Transverse colon (tissue), 4 donors: ENCODE data around the gene TAF4. TPM values are rescaled to one million over a fixed set of nuclear protein-coding genes. Genes with fewer than 3 reads are reported as not detected.
"Not testable (repeated sequence)": the region's sequence is repeated elsewhere in the genome, so short reads cannot be mapped to it uniquely, and the experiment has no call there.

ENCODE experiments used
- DNase-seq: peaks from one replicate; pipeline ENCODE4 v3.0.0-alpha.2; 2019
- H3K27ac ChIP-seq, 4 donors: fragments of 200-600 bp; sonication (generic); 2 replicates each; pipeline ENCODE4 v1.5.1; 2016 to 2018; ENCODE audit warnings: inconsistent platforms in 4 of 4
- H3K27me3 ChIP-seq: fragments of 200-600 bp; sonication (generic); 2 replicates; pipeline ENCODE4 v1.5.1; 2017; ENCODE audit warnings: inconsistent platforms
- H3K36me3 ChIP-seq, 4 donors: fragments of 200-600 bp; sonication (generic); 2 replicates each; pipeline ENCODE4 v1.5.1; 2017 to 2019; ENCODE audit warnings: inconsistent platforms in 4 of 4
- H3K4me1 ChIP-seq, 4 donors: fragments of 200-600 bp; sonication (generic); 2 replicates each; pipeline ENCODE4 v1.5.1; 2017 to 2020; ENCODE audit warnings: inconsistent platforms in 4 of 4
- H3K4me3 ChIP-seq, 4 donors: fragments of 200-600 bp; sonication (generic); 1 replicate in 1 of 4; 2 replicates in 3 of 4; pipeline versions ENCODE4 v1.5.1 to v1.6.1; 2017 to 2019; ENCODE audit warnings: inconsistent platforms in 4 of 4
- H3K9me3 ChIP-seq, 2 donors: fragments of 200-600 bp; sonication (generic); 2 replicates each; pipeline ENCODE4 v1.5.1; 2017 to 2019; ENCODE audit warnings: inconsistent platforms in 2 of 2
- CTCF ChIP-seq, 5 experiments: fragments of 200-600 bp in 3 of 5; fragments of 450-650 bp in 2 of 5; sonication (generic) in 3 of 5; IDR thresholded peaks; 1 replicate in 2 of 5; 2 replicates in 3 of 5; pipeline ENCODE4 v1.5.1; 2016 to 2017; ENCODE audit warnings: antibody characterized with exemption in 5 of 5, inconsistent platforms in 3 of 5, mild to moderate bottlenecking in 2 of 5, moderate library complexity in 1 of 5
- EP300 ChIP-seq: sonication (generic); formaldehyde crosslinking; IDR thresholded peaks from one replicate; pipeline ENCODE4 v1.6.1; 2017; ENCODE audit warnings: antibody characterized with exemption, low read depth
- POLR2A ChIP-seq: fragments of 450-650 bp; IDR thresholded peaks from one replicate; pipeline ENCODE4 v1.6.1; 2016; ENCODE audit warnings: antibody characterized with exemption, mild to moderate bottlenecking, moderate library complexity
- POLR2AphosphoS5 ChIP-seq, 3 donors: sonication (generic); formaldehyde crosslinking; IDR thresholded peaks; one replicate each; pipeline ENCODE4 v1.6.1; 2016; ENCODE audit warnings: antibody characterized with exemption in 3 of 3
- whole genome bisulfite sequencing, 2 donors: methylation state at CpG; one replicate each; pipeline ENCODE4 v1.1.5; 2018; ENCODE audit warnings: low coverage in 1 of 2; 5-methylcytosine and 5-hydroxymethylcytosine counted together
- in situ Hi-C, 4 donors: fragments of 200-750 bp; cut with MboI; loops; one replicate each; pipeline versions ENCODE4 v1.15.0 to v1.15.1; 2017; ENCODE audit warnings: low sequenced_read_pairs in 3 of 4, low pct_ligation_motif_present in 1 of 4, low pct_unique_long_range_greater_than_20kb in 1 of 4
- intact Hi-C: fragments of 100-400 bp; cut with DNase I; formaldehyde crosslinking; loops from one replicate; pipeline ENCODE4 v1.15.1; 2023; ENCODE audit warnings: low total_unique reads
- total RNA-seq, 4 donors: library from RNA; depleted of rRNA; stranded (reverse); fragments of >200 nt; gene quantifications; one replicate each; pipeline ENCODE4 v1.1.0, GENCODE V29; 2016

Gene TAF4
- total RNA-seq, 4 donors from 2014 or later, result 18.9 to 39.5 (median 24.3) TPM

- H3K27ac ChIP-seq, result no peak overlapping the region
- no peak for DNase-seq
- H3K4me1 ChIP-seq, result no peaks in the 10 kb centered on the region
- H3K9me3 ChIP-seq, result no peaks in the 10 kb centered on the region
- in situ Hi-C loops, result no loop called here
- WGBS, 2 donors, result 79 to 80% methylated on average over 1 to 11 of the region's 21 CpGs
- H3K4me3 ChIP-seq, result no peak overlapping the region
- H3K27me3 ChIP-seq, result peaks cover 11% of the 10 kb centered on the region
- intact Hi-C loops, result loop anchor here (5.0 kb wide), 1 partner anchor 1133 kb away; no protein-coding TSS in a partner anchor
- no peaks in the 10 kb centered on the region for H3K36me3 ChIP-seq
- TF ChIP-seq POLR2A (no peak), CTCF (IDR thresholded peaks at IDR 0.05) (no peak), POLR2AphosphoS5 (IDR thresholded peaks at IDR 0.05) (no peak), EP300 (no peak)
These were observed 115.7 kb downstream of the TAF4 start for GRCh38 chr20:61949714-61950640.

GRCh38 chr20:61949363-61949713 lies 116.3 kb downstream of the TAF4 start:
- H3K27ac ChIP-seq, result no peak overlapping the region
- DNase-seq, result no peak
- 83% methylated on average over 4 of the region's 7 CpGs; no CpG with 5 or more reads in 1 of the 2 donors for WGBS, 2 donors
- H3K4me1 ChIP-seq, result no peaks in the 10 kb centered on the region
- in situ Hi-C loops, result no loop called here
- intact Hi-C loops, result no loop called here
- no peak overlapping the region for H3K4me3 ChIP-seq
- no peak for TF ChIP-seq POLR2A
- TF ChIP-seq EP300, result no peak
- no peak for TF ChIP-seq CTCF (IDR thresholded peaks at IDR 0.05)
- no peak for TF ChIP-seq POLR2AphosphoS5 (IDR thresholded peaks at IDR 0.05)
- H3K36me3 ChIP-seq, result no peaks in the 10 kb centered on the region
- no peaks in the 10 kb centered on the region for H3K9me3 ChIP-seq
- H3K27me3 ChIP-seq, result peaks cover 11% of the 10 kb centered on the region

- WGBS, 2 donors, result 90 to 100% methylated on average over 1 to 22 of the region's 22 CpGs
- Histone ChIP-seq H3K4me1 (no peaks in the 10 kb centered on the region), H3K4me3 (no peak overlapping the region), H3K9me3 (no peaks in the 10 kb centered on the region), H3K27me3 (peaks cover 11% of the 10 kb centered on the region), H3K27ac (no peak overlapping the region), H3K36me3 (no peaks in the 10 kb centered on the region)
- TF ChIP-seq EP300 (no peak), CTCF (IDR thresholded peaks at IDR 0.05) (no peak), POLR2A (no peak), POLR2AphosphoS5 (IDR thresholded peaks at IDR 0.05) (no peak)
- intact Hi-C loops (no loop called here), in situ Hi-C loops (no loop called here)
- DNase-seq, result no peak
These were observed 116.9 kb downstream of the TAF4 start for GRCh38 chr20:61948586-61949362.

GRCh38 chr20:61948056-61948455 lies 117.6 kb downstream of the TAF4 start:
- H3K27ac ChIP-seq, H3K4me1 ChIP-seq, H3K27me3 ChIP-seq, H3K36me3 ChIP-seq, H3K4me3 ChIP-seq, DNase-seq, intact Hi-C loops, H3K9me3 ChIP-seq, in situ Hi-C loops: not testable (repeated sequence)
- 90% methylated on average over 28 of the region's 28 CpGs; no CpG with 5 or more reads in 1 of the 2 donors for WGBS, 2 donors

- in situ Hi-C loops, H3K4me1 ChIP-seq, H3K27me3 ChIP-seq, H3K36me3 ChIP-seq, H3K4me3 ChIP-seq, DNase-seq, H3K27ac ChIP-seq, intact Hi-C loops, H3K9me3 ChIP-seq: not testable (repeated sequence)
- 97% methylated on average over 27 of the region's 29 CpGs; no CpG with 5 or more reads in 1 of the 2 donors for WGBS, 2 donors
These were observed 120.2 kb downstream of the TAF4 start for GRCh38 chr20:61945495-61945894.

- DNase-seq, H3K4me3 ChIP-seq, H3K36me3 ChIP-seq, H3K9me3 ChIP-seq, H3K27me3 ChIP-seq, H3K27ac ChIP-seq, H3K4me1 ChIP-seq, in situ Hi-C loops, intact Hi-C loops: not testable (repeated sequence)
- 96% methylated on average over 14 of the region's 34 CpGs; no CpG with 5 or more reads in 1 of the 2 donors for WGBS, 2 donors
These were observed 120.7 kb downstream of the TAF4 start for GRCh38 chr20:61944967-61945366.
